Measurements from ENCODE around the gene GNA12. TPM values are rescaled to one million over a fixed set of nuclear protein-coding genes. Genes with fewer than 3 reads are reported as not detected.

Gene GNA12
- polyA plus RNA-seq, 4 donors: 3.4 to 27.2 (median 14.5) TPM

DNA sequence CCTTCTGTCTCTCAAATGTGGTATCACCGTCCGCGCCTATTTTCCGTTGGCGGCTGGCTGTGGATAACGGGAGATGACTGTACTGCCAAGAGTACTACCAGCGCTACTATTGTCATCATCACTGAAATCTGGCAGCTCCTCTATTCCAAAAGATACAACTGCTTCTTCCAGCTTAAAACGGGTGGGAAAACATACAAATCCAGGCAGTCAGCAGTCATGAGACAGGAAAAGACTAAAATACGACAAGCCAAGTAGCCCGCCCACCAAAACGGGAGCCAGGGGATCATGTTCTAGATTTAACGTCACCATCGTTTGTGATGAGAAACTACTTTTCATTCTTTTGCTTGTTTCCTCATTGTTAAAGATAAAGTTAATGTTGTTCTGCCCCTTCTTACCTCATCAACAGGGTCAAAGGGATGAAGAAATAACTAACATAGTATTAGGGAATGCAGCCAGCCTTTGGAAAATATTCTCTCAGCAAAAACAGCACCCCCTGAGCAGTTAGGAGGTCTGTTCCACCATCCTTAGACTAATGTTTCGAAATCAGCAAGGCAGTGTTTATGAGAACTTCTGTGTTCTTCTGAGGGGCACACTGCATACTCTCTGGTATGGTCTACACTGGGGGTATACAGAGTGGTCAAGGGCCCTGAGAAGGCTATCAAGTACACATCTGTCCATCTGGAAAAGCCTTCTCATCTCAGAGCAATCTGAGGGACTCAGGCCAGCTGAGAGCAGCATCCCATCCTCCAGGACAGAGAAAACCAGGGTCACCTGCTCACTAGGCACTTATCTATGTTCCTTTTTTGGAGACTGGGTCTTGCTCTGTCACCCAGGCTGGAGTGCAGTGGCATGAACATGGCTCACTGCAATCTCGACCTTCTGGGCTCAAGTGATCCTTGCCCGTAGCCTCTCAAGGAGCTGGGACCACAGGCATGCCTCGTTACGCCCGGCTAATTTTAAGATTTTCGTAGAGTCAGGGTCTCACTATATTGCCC, 47.5 kb downstream of the GNA12 start:
- Histone ChIP-seq H3K36me3 (ENCODE audit: control insufficient read depth in 3 of 3, insufficient read depth in 2 of 3, low read depth in 1 of 3, low read length in 3 of 3) (peaks cover 0 to 25% (median 2%) of the 10 kb centered on the region in 3 donors), H3K27ac (ENCODE audit: low read depth in 1 of 3, low read length in 2 of 3) (peak overlapping the region in 1 of 3 donors; percentile 38), H3K9me3 (ENCODE audit: control insufficient read depth in 2 of 2, insufficient read depth in 1 of 2, low read depth in 1 of 2, low read length in 1 of 2) (no peaks in the 10 kb centered on the region), H3K27me3 (ENCODE audit: control insufficient read depth in 3 of 3, insufficient read depth in 3 of 3, low read length in 3 of 3) (no peaks in the 10 kb centered on the region), H3K4me3 (ENCODE audit: low read depth in 1 of 3, low read length in 3 of 3) (no peak overlapping the region), H3K4me1 (ENCODE audit: control insufficient read depth in 3 of 3, insufficient read depth in 2 of 3, low read depth in 1 of 3, low read length in 2 of 3) (peaks cover 0 to 13% (median 2%) of the 10 kb centered on the region in 3 donors)
- DNase-seq (no peak), FAIRE-seq (no peak)
- 74 to 87% (median 80%) methylated on average over 20 of the region's 20 CpGs for WGBS, 3 donors

DNA sequence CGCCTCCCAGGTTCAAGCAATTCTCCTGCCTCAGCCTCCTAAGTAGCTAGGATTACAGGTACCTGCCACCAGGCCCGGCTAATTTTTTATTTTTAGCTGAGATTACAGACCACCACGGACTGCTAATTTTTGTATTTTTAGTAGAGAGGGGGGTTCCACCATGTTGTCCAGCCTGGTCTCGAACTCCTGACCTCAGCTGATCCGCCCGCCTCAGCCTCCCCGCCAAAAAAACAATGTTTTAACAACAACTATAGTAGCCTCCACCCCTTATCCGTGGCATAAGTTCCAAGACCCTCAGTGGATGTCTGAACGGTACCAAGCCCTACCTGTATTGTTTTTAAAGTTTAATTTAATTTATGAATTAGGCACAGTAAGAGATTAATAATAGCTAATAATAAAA, 48.2 kb downstream of the GNA12 start:
- H3K27ac ChIP-seq (ENCODE audit: low read depth in 1 of 3, low read length in 2 of 3): peak overlapping the region in 1 of 3 donors; percentile 72
- WGBS, 3 donors: 75 to 89% (median 87%) methylated on average over 9 of the region's 9 CpGs
- H3K4me3 ChIP-seq (ENCODE audit: low read depth in 1 of 3, low read length in 3 of 3): no peak overlapping the region
- peaks cover 0 to 31% (median 2%) of the 10 kb centered on the region in 3 donors for H3K36me3 ChIP-seq (ENCODE audit: control insufficient read depth in 3 of 3, insufficient read depth in 2 of 3, low read depth in 1 of 3, low read length in 3 of 3)
- FAIRE-seq (no peak), DNase-seq (no peak)
- H3K27me3 ChIP-seq (ENCODE audit: control insufficient read depth in 3 of 3, insufficient read depth in 3 of 3, low read length in 3 of 3): no peaks in the 10 kb centered on the region
- peaks cover 0 to 5% (median 0%) of the 10 kb centered on the region in 3 donors for H3K4me1 ChIP-seq (ENCODE audit: control insufficient read depth in 3 of 3, insufficient read depth in 2 of 3, low read depth in 1 of 3, low read length in 2 of 3)
- H3K9me3 ChIP-seq (ENCODE audit: control insufficient read depth in 2 of 2, insufficient read depth in 1 of 2, low read depth in 1 of 2, low read length in 1 of 2): no peaks in the 10 kb centered on the region

DNA sequence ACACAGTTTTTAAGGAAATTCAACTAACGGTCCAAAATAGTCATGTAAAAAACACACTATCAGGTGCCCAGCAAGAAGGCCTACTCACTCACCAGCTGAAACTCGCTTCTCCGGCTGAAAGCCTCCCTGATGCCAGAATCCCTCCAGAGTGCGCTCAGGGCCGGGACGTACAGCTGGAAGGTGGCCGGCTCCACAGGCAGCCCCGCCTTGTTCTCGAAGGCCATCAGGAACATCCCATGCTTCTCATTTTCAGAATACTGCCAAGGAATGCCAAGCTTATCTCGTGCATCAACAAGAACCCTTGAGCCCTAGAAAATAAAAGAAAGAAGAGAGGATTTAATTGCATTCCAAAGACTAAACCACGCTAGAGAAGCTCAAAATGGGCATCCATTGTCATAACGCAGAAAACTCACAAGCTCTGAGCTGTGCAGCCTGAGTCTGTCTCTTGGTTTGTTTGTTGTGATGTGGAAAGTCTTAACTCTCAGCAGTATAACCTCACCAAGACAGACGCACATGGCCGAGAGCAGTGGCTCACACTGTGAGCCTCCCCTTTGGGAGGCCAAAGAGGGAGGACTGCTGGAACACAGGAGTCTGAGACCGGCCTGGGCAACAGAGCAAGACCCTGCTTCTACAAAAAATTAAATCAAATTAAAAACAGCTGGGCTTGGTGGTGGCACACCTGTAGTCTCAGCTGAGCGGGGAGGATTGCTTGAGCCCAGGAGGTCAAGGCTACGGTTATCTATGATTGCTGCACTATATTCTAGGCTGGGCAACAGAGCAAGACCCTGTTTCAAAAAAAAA, 49.1 kb downstream of the GNA12 start:
- FAIRE-seq: no peak
- peaks cover 0 to 39% (median 2%) of the 10 kb centered on the region in 3 donors for H3K36me3 ChIP-seq (ENCODE audit: control insufficient read depth in 3 of 3, insufficient read depth in 2 of 3, low read depth in 1 of 3, low read length in 3 of 3)
- no peak overlapping the region for H3K4me3 ChIP-seq (ENCODE audit: low read depth in 1 of 3, low read length in 3 of 3)
- no peaks in the 10 kb centered on the region for H3K4me1 ChIP-seq (ENCODE audit: control insufficient read depth in 3 of 3, insufficient read depth in 2 of 3, low read depth in 1 of 3, low read length in 2 of 3)
- no peaks in the 10 kb centered on the region for H3K9me3 ChIP-seq (ENCODE audit: control insufficient read depth in 2 of 2, insufficient read depth in 1 of 2, low read depth in 1 of 2, low read length in 1 of 2)
- H3K27ac ChIP-seq (ENCODE audit: low read depth in 1 of 3, low read length in 2 of 3): no peak overlapping the region
- DNase-seq: no peak
- WGBS, 3 donors: 88 to 92% (median 91%) methylated on average over 17 of the region's 17 CpGs
- H3K27me3 ChIP-seq (ENCODE audit: control insufficient read depth in 3 of 3, insufficient read depth in 3 of 3, low read length in 3 of 3): no peaks in the 10 kb centered on the region

- Histone ChIP-seq H3K36me3 (ENCODE audit: control insufficient read depth in 3 of 3, insufficient read depth in 2 of 3, low read depth in 1 of 3, low read length in 3 of 3) (peaks cover 0 to 54% (median 2%) of the 10 kb centered on the region in 3 donors), H3K4me1 (ENCODE audit: control insufficient read depth in 3 of 3, insufficient read depth in 2 of 3, low read depth in 1 of 3, low read length in 2 of 3) (no peaks in the 10 kb centered on the region), H3K27ac (ENCODE audit: low read depth in 1 of 3, low read length in 2 of 3) (no peak overlapping the region), H3K9me3 (ENCODE audit: control insufficient read depth in 2 of 2, insufficient read depth in 1 of 2, low read depth in 1 of 2, low read length in 1 of 2) (no peaks in the 10 kb centered on the region), H3K27me3 (ENCODE audit: control insufficient read depth in 3 of 3, insufficient read depth in 3 of 3, low read length in 3 of 3) (no peaks in the 10 kb centered on the region), H3K4me3 (ENCODE audit: low read depth in 1 of 3, low read length in 3 of 3) (no peak overlapping the region)
- no peak for DNase-seq
- no peak for FAIRE-seq
- WGBS, 3 donors: 85 to 96% (median 95%) methylated on average over 16 of the region's 16 CpGs
These were observed 51.1 kb downstream of the GNA12 start for GRCh38 chr7:2792856-2793487.

- no peaks in the 10 kb centered on the region for H3K27me3 ChIP-seq (ENCODE audit: control insufficient read depth in 3 of 3, insufficient read depth in 3 of 3, low read length in 3 of 3)
- DNase-seq (no peak), FAIRE-seq (no peak)
- no peaks in the 10 kb centered on the region for H3K4me1 ChIP-seq (ENCODE audit: control insufficient read depth in 3 of 3, insufficient read depth in 2 of 3, low read depth in 1 of 3, low read length in 2 of 3)
- WGBS, 3 donors: 94 to 96% (median 96%) methylated on average over 5 of the region's 5 CpGs
- H3K27ac ChIP-seq (ENCODE audit: low read depth in 1 of 3, low read length in 2 of 3): no peak overlapping the region
- peaks cover 0 to 61% (median 2%) of the 10 kb centered on the region in 3 donors for H3K36me3 ChIP-seq (ENCODE audit: control insufficient read depth in 3 of 3, insufficient read depth in 2 of 3, low read depth in 1 of 3, low read length in 3 of 3)
- no peak overlapping the region for H3K4me3 ChIP-seq (ENCODE audit: low read depth in 1 of 3, low read length in 3 of 3)
- no peaks in the 10 kb centered on the region for H3K9me3 ChIP-seq (ENCODE audit: control insufficient read depth in 2 of 2, insufficient read depth in 1 of 2, low read depth in 1 of 2, low read length in 1 of 2)
These were observed 51.9 kb downstream of the GNA12 start for GRCh38 chr7:2792235-2792634.

DNA sequence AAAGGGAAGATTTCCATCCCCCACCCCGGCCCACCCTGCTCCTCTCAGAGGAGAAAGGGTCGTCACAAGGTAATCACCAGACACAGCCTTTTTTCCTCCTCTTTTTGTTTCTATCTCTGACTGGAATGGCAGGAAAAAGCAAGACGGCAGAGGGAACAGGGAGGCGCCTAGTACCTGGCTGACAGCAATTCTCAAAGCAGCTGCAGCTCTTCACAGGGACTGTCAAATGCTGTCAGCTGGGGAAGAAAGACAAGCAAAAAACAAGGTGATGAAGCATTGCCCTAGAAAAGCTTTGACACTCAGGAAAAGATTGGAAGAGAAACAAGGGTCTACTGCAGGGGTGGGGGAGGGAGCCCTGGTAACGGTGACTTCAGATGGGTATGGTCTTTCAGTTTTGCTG, 52.7 kb downstream of the GNA12 start:
- Histone ChIP-seq H3K36me3 (ENCODE audit: control insufficient read depth in 3 of 3, insufficient read depth in 2 of 3, low read depth in 1 of 3, low read length in 3 of 3) (peaks cover 0 to 69% (median 2%) of the 10 kb centered on the region in 3 donors), H3K4me1 (ENCODE audit: control insufficient read depth in 3 of 3, insufficient read depth in 2 of 3, low read depth in 1 of 3, low read length in 2 of 3) (no peaks in the 10 kb centered on the region), H3K27ac (ENCODE audit: low read depth in 1 of 3, low read length in 2 of 3) (no peak overlapping the region), H3K27me3 (ENCODE audit: control insufficient read depth in 3 of 3, insufficient read depth in 3 of 3, low read length in 3 of 3) (no peaks in the 10 kb centered on the region), H3K9me3 (ENCODE audit: control insufficient read depth in 2 of 2, insufficient read depth in 1 of 2, low read depth in 1 of 2, low read length in 1 of 2) (no peaks in the 10 kb centered on the region), H3K4me3 (ENCODE audit: low read depth in 1 of 3, low read length in 3 of 3) (no peak overlapping the region)
- DNase-seq: no peak
- FAIRE-seq: no peak
- 89 to 91% (median 90%) methylated on average over 5 of the region's 5 CpGs for WGBS, 3 donors

DNA sequence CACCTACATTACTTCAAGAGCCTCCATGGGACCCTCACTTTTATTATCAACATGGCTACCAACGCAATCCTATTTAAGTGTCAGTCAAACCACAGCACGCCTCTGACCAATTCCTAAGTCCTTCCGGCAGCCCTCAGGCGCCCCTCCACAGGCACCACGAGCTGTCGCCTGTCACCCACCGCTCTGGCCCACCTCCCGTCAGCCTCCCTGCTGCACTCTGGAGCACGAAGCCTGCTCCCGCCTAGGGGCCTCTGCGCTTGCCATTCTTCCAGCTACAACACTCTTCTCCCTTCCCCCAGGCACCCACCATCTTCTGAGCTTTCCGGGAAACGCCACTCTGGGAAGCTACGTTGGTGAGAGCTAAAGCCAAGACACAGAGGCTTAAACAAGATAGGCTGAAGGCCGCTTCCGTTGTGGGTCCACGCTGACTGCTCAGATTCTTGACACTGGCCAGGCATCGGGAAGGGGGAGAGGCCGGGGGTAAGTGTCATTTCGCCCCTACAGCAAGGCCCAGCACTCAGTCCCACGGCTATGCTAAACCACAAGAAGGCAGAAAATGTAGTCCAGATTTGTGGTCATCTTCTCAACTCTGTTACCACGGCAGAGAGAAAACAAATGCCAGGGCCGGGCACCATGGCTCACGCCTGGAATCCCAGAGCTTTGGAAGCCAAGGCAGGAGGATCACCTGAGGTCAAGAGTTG, 56.7 kb downstream of the GNA12 start:
- FAIRE-seq: no peak
- Histone ChIP-seq H3K4me1 (ENCODE audit: control insufficient read depth in 3 of 3, insufficient read depth in 2 of 3, low read depth in 1 of 3, low read length in 2 of 3) (peaks cover 0 to 2% (median 0%) of the 10 kb centered on the region in 3 donors), H3K27me3 (ENCODE audit: control insufficient read depth in 3 of 3, insufficient read depth in 3 of 3, low read length in 3 of 3) (no peaks in the 10 kb centered on the region), H3K36me3 (ENCODE audit: control insufficient read depth in 3 of 3, insufficient read depth in 2 of 3, low read depth in 1 of 3, low read length in 3 of 3) (peaks cover 0 to 62% (median 0%) of the 10 kb centered on the region in 3 donors), H3K9me3 (ENCODE audit: control insufficient read depth in 2 of 2, insufficient read depth in 1 of 2, low read depth in 1 of 2, low read length in 1 of 2) (no peaks in the 10 kb centered on the region), H3K27ac (ENCODE audit: low read depth in 1 of 3, low read length in 2 of 3) (no peak overlapping the region), H3K4me3 (ENCODE audit: low read depth in 1 of 3, low read length in 3 of 3) (no peak overlapping the region)
- no peak for DNase-seq
- 93 to 97% (median 94%) methylated on average over 24 of the region's 24 CpGs for WGBS, 3 donors
